GM18498 (cell line): ENCODE results near the gene RYR2.

Experiments used
- ATAC-seq: cut with Tn5 transposase; IDR thresholded peaks from one replicate; pipeline ENCODE4 v1.9.1; 2021; ENCODE audit warnings: mild to moderate bottlenecking, moderate library complexity; ENCODE audit not compliant: unreplicated experiment

The RYR2 gene

DNA sequence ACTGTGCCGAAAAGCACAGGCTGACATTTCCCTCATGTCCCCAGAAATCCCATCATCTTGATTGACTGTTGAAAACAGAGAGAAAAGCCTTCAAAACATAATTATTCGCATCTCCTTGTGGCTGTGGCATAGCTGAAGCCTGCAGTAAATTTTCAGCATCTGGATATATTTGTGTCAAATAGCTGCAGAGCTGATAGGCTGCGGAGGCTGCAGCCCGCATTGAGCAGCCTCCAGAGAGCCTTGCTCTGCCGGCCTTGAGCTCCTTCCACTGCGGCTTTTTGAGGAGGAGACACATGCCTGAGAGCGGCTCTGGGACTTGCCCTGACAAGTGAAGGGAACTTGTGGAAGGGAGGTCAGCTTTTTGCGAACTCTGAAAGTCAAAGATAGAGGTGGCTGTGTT, 144.7 kb downstream of the RYR2 start:
- ATAC-seq, result no peak

- ATAC-seq, result no peak
Observed at GRCh38 chr1:237187842-237188241, 145.9 kb downstream of the RYR2 start.

GRCh38 chr1:237191403-237191802, 149.4 kb downstream of the RYR2 start:
- ATAC-seq, result no peak

DNA sequence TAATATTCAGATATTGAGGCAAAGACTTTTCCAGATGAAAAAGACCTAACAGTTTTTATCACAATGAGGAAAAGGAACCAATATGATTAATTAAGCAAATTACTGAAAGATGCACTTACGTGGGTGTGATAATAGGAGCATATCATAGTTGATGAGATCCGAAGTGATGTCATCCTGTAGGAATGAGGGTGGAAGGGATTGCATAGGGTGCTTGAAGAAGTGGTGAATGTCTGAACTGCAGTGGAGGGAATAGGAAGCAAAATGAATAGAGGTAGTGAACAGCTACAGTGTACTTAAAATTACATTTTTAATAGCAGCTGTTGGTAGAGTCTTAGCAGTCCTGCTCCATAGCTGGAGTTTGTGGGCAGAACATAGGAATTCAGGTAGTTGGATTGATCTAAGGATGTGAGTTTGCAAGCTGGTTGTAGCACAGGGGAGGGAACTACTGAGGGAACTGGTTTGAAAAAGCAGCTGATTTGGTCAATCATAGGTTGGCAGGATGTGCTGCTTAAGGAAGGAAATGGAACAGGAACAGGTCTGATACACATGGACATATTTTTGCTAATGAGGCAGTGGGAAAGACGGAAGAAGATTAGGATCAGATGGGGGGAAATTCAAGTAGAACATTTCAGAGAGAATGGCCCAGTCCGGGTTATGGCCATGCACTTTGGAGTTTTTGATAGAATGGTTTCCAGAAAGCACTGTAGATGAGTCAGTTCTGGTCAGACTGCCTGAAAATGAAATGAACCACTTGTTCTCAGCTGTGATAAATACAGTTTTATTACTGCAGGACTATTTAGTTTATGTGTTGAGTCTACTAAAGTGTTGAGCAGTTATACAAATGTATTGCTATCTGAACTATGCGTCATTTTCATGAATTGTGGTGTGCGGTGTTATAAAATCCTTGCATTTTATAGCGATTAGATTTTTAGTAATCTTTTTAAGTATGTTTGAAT, 155.8 kb downstream of the RYR2 start:
- ATAC-seq, result no peak

- no peak for ATAC-seq
Observed at GRCh38 chr1:237199026-237199425, 157.0 kb downstream of the RYR2 start.

DNA sequence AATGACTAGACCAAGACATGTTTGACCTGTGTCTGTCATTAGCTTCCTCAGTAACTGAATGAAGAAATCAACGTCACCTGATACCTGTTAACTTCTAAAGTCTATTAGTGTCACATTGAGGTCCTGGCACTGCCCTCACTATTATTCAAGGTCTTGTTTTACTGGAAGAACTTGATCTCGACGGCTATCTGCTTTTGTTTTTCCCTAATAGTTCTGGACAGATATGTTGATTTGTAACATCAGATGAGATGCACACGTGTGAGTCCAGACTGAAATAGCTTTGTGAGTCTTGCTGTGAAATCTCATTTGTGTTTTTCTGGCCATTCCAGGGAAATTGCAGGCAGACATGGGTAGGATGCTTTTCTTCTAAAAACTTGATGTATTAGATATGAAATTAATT, 159.2 kb downstream of the RYR2 start:
- ATAC-seq, result no peak

- no peak for ATAC-seq
Observed at GRCh38 chr1:237204841-237205240, 162.9 kb downstream of the RYR2 start.

DNA sequence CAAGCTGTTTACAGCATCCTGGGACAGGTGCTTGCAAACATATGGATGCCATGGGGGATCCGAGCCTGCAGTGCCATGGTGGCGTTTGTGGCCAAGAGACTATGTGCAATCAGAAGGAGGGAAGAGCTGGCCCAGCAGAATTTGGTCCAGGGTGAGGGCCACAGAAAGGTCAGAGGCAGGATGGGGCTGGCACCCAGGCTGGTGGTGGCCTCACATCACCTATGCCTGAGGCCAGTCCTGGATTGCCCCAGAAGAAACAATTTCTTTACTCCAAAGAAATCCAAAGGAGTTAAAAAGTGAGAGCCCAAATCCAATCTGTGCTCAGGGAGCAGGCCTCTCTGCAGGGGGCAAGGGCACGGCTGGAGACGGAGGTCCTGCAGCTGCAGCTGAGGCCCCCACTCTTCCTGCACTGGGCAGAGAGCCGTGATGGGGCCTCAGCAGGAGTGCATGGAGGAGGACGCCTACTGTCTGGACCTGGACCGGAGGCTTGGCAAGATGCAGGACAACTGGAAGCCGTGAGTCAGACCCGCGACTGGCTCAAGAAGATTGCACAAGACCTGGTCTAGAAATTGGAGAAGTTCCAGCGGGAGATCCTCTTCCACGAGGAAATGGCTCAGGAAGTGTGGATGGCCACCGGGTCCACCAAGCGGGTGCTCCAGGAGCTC, 163.5 kb downstream of the RYR2 start:
- ATAC-seq, result no peak

- no peak for ATAC-seq
Observed at GRCh38 chr1:237206065-237206414, 164.1 kb downstream of the RYR2 start.

GRCh38 chr1:237211031-237211430, 169.0 kb downstream of the RYR2 start:
- no peak for ATAC-seq

GRCh38 chr1:237211540-237211939, 169.6 kb downstream of the RYR2 start:
- ATAC-seq, result no peak

DNA sequence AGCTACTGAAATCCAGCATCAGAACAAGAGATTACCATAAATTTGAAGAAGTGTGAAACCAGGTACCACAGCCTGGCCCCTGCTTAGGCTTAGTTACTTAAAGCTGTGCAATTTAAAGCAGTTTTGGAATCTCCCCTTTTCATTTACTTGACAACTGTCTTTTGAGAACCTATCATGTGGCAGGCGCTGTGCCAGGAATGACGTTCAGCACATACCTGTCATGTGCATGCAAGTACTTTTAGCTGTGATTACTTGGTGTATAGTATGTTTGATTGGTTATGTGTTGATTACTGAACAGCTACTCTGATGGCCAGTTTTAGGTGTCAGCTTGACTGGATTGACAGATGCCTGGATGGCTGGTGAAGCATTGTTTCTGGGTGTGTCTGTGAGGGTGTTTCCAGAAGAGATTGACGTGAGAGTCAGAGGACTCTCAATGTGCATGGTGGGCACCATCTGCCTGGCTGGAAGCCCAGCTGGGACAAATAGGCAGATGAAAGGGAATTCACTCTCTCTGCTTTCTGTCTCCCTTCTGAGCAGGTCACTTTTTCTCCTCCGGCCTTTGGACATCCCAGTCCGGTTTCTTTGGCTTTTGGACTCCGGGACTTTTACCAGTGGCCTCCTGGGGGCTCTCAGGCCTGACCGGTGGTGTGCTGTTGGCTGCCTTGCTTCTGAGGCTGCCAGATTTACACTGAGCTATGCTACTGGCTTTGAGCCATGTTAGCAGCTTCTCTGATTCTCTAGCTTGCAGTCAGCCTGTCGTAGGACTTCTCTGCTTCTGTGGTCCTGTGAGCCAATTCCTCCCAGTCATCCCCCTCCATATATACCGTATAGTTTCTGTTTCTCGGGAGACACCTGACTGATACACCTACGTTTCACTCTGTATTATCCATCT, 178.0 kb downstream of the RYR2 start:
- no peak for ATAC-seq

GRCh38 chr1:237223419-237223818, 181.4 kb downstream of the RYR2 start:
- ATAC-seq, result no peak

GRCh38 chr1:237226177-237226944, 184.4 kb downstream of the RYR2 start:
- no peak for ATAC-seq

- ATAC-seq, result no peak
Observed at GRCh38 chr1:237227476-237227875, 185.5 kb downstream of the RYR2 start.

GRCh38 chr1:237228421-237228820, 186.4 kb downstream of the RYR2 start:
- ATAC-seq, result no peak

GRCh38 chr1:237229333-237229732, 187.3 kb downstream of the RYR2 start:
- ATAC-seq, result no peak

- no peak for ATAC-seq
Observed at GRCh38 chr1:237232501-237232900, 190.5 kb downstream of the RYR2 start.

GRCh38 chr1:237235091-237235490, 193.1 kb downstream of the RYR2 start:
- ATAC-seq, result no peak

- ATAC-seq, result no peak
Observed at GRCh38 chr1:237237721-237238120, 195.7 kb downstream of the RYR2 start.

- no peak for ATAC-seq
Observed at GRCh38 chr1:237239248-237239647, 197.3 kb downstream of the RYR2 start.
